GM12801 (cell line): ENCODE results near the gene C1QTNF5.

ENCODE experiments used
- TF ChIP-seq, protein P1 (sequence below): IDR thresholded peaks from one replicate; pipeline ENCODE4 v1.5.1; 2011; ENCODE audit warnings: control low read depth; ENCODE audit not compliant: insufficient read length; ENCODE audit errors: extremely low read depth

Gene C1QTNF5

DNA sequence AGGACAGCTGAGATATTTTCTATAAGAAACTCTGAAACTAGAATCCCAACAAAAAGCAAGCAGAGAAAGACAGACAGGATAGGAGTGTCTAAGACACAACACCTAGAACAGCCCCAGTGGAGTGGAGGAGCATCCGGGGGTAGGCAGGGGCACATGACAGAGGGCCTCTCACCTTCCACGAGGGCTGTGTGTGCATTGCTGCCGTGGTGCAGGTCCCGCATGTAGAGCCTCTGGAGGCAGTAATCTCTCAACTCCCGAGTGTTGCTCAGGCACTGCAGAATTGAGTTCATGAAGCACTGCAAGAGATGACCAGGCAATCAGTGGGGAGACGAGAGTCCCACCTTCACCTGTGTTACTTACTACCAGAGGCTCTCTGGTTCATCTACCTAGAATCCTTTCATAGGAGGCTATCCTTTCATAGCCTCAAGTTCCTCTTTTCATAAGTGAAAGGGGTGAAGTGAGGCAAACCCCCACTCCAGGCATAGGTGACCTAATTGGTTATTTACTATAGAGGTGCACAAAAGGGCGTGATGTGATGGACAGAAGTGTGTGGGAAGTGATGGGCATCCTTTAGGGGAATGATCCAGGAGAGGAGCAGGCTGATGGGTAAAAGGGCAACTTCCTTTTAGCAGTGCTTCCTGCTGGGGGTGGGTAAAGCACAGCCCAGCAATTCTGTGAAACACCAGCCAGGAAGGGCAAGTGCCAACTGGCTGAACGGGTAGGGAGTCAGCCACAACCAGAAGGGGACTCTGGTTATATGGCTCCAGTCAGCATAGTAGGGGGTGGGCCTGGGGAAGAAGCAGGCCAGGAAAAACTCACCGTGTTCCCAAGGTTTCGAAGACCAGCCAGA lies 18.9 kb upstream of the C1QTNF5 start:
- TF ChIP-seq, protein P1, sequence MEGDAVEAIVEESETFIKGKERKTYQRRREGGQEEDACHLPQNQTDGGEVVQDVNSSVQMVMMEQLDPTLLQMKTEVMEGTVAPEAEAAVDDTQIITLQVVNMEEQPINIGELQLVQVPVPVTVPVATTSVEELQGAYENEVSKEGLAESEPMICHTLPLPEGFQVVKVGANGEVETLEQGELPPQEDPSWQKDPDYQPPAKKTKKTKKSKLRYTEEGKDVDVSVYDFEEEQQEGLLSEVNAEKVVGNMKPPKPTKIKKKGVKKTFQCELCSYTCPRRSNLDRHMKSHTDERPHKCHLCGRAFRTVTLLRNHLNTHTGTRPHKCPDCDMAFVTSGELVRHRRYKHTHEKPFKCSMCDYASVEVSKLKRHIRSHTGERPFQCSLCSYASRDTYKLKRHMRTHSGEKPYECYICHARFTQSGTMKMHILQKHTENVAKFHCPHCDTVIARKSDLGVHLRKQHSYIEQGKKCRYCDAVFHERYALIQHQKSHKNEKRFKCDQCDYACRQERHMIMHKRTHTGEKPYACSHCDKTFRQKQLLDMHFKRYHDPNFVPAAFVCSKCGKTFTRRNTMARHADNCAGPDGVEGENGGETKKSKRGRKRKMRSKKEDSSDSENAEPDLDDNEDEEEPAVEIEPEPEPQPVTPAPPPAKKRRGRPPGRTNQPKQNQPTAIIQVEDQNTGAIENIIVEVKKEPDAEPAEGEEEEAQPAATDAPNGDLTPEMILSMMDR = no peak

DNA sequence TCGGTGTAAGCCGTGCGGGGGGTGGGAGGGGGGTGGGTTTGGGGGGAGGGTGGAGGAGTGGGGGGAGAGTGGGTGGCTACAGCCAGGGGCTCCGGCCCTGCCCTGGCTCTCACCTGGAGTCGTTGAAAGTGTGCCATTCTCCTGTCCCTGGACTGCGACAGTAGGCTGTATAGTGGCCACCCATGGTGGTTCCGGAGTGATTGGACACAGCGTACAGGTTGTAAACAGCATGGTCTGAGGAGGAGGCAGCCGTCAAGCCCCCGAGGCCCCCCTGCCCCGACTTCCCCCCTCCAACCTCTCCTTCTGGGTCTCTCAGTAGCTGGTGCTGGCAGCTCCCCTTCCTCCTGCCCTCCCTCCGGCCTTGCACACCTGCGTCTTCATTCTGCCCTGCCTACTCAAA lies 16.4 kb upstream of the C1QTNF5 start:
- TF ChIP-seq, protein P1 = no peak

DNA sequence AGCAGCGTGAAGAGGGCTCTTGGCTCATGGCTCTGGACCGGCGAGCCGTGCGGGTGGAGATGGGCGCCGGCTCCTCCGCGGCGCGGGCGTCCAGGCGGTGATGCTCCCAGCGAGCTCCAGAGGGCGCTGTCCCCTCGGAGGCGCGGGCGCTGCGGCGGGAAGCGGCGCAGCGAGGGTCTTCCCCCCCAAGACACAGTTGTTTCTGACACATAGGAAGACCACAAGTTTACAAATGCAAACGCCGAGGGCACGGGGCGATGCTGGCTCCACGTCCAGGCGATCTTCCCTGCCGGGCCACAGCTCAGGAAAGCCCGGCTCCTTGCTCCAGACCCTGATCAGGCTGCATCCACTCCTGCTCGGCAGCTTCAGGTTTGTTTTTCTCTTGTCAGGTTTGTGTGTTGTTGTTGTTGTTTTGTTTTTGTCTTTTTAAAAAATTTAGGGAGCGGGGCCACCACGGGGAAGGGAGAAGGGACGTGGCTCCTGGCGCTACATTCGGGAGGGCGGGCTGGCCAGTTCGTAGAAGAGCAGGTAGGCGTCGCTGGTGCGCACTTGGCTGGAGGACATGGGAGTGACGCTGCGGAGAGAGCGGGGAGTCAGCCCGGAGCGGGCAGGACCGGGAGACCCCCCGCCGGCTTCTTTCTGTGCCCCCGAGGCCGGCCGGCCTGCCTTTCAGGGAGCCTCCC lies 15.8 kb upstream of the C1QTNF5 start:
- TF ChIP-seq, protein P1 = no peak

DNA sequence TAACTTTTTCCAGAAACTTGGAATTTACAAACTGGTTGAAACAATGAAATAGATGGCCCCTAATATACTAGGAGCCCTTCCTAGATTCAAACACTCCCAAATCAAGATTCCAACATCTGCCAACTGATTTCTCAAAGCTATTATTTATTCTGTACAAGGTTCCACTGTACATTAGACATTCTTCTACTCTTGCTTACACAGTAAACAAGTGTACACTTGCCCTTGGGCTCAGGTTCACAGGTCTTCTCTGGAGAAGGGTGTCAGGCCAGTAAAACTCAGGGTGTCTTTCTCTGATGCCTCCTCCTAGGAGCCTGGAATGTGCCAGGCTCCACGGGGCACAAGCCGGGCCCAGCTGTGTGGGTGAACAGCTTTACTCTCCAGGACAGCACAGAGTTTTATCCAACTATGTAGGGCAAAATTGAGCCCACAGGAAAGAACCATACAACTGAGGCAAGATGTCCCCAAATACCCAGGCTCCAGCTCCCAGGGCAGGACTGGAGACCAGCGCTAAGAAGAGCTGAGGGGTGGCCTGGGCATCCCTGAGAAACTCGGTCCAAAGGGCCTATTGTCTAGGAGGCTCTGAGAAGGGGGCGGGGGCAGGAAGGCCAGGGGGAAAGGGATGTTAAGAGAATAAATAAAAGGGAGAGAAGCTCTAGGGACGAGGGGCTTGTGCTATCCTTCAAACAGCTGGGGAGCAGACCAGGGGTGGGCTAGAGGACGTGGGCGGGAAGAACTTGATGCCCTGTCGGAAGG lies 14.6 kb upstream of the C1QTNF5 start:
- TF ChIP-seq, protein P1 = no peak

DNA sequence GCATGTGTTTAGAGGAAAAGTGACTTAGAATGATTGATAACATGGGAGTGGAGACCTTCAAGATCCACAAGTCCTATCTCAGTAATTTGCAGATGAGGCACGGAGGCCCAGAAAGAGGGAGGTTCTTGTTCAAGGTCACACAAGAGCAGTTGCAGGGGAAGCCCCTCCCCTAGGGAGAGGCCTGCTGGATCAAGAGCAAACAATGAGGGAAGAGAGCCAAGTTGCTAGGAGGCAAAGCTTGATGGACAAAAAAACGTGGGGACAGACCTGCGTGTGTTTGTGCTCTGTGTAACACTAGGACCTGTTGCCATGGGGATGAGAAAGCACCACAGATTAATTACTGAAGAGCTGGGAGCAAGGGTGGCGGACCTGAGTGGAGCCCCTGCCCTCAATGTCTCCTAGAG lies 12.2 kb upstream of the C1QTNF5 start:
- TF ChIP-seq, protein P1 = no peak

DNA sequence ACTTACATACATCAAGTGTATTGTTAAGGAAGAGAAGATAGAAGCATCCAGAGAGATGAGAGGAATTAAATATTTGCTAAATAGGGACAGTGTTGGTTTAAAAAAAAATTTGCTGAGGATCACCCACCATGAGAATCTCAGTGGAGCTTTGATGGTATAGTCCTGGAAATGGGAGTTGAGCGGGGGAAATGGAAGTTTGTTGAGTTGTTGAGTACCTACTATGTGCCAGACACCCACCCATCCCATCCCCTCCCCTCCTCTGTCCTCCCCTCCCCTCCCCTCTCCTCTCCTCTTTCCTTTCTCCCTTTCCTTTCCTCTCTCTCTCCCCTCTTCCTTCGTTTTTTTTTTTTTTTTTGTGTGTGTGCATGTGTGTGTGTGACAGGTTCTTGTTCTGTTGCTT lies 10.5 kb upstream of the C1QTNF5 start:
- TF ChIP-seq, protein P1 = no peak

DNA sequence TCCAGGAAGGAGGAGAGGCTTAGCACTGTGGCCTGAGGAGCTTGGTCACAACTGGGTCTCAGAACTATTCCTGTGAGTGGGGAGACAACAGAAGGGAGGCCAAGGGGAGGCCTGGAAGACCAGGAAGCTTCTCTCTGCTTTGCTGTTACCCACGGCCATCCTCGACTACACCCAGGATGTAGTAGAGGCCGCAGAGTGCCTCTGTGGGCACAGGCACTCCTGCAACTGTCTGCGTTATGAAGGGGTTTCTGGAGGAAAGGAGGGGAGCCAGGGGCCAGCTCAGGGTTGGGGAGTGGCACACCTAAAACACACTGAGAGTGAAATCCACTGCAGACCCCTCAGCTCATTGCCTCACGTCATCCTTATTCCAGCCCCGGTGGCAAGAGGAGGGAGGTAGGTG lies 9.6 kb upstream of the C1QTNF5 start:
- TF ChIP-seq, protein P1 = no peak
